Stimulated activated CD8-positive, alpha-beta memory T cell treated with anti-CD3 and anti-CD28 coated beads, Interleukin-12 subunit alpha, Interleukin-12 subunit beta, amount 100 ng/mL, for 24 hours (primary cell): ENCODE results near the gene TNS4.

ENCODE experiments used
- DNase-seq: peaks from one replicate; pipeline ENCODE4 v3.0.0-alpha.2; 2020; ENCODE audit errors: extremely low read depth

The TNS4 gene

DNA sequence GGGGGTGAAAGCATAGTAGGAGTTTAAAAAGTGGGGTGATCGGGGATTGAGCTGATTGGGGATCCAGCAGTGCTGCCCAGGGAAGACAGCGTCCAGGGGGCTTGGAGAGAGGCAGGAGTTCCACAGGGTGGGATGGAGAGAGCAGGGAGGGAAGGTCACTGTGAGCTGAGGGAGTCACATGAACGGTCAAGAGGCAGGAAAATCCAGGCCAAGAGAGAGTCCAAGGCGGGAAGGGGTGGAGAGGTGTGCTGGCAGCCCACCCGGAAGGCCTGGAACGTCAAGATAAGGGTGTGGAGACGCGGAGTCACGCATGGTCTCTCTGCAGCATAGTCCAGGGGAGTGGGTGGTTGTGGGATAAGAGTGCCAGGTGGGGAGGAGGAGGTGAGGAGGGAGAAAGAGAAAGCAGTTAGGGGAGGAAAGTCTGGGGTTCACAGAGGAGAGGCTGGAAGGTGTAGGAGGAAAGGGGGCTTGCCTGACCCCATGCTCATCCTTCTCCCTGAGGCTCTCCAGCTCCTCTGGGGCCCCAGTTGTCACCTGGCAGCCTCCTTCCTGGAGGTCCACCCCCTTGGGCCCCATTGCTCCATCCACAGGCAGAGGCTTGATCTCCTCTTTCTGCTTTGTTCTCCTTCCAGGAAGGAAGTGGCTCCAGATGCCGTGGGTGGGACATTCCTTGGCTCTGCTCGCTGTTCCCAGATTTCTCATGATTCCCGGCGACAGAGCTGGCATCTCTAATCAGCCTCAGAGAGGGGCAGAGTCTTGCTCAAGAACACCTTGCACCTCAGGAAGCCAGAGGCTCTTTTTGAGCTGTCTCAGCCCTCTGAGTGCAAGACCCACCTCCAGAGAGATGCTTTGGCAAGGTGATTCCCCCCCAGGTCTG lies 35.1 kb upstream of the TNS4 start:
- DNase-seq, result no peak

DNA sequence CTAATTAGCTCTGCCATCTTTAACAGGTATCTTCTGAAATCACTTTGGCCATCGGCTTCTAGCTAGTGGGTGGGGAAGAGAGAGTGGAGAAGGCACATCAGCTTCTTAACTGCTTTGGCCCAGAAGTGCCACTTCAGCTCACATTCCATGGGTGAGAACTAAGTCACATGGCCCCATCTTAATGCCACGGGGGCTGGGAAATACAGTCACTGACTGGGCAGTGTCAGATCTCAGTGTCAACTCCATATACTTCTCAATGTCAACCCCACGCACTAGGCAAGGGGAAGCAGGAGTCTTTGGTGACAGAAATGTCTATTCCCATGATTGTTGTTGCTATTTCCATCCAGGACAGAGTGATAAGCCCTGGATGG lies 34.5 kb upstream of the TNS4 start:
- DNase-seq, result no peak

DNA sequence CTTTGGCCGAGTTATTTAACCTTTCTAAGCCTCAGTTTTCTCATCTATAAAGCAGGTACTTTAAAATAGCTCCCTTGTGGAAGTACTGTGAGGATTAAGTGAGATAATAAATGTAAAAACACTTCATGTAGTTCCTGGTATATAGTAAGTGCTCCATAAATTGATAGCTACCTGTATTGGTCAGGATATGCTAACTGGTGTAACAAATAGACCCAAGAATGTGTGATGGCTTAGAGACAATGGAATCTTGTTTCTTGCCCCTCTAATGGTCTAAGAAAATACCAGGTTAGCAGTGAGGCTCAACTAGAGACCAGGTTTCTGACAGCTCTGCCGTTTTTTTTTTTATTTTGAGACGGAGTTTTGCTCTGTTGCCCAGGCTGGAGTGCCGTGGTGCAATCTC lies 34.0 kb upstream of the TNS4 start:
- DNase-seq, result no peak

DNA sequence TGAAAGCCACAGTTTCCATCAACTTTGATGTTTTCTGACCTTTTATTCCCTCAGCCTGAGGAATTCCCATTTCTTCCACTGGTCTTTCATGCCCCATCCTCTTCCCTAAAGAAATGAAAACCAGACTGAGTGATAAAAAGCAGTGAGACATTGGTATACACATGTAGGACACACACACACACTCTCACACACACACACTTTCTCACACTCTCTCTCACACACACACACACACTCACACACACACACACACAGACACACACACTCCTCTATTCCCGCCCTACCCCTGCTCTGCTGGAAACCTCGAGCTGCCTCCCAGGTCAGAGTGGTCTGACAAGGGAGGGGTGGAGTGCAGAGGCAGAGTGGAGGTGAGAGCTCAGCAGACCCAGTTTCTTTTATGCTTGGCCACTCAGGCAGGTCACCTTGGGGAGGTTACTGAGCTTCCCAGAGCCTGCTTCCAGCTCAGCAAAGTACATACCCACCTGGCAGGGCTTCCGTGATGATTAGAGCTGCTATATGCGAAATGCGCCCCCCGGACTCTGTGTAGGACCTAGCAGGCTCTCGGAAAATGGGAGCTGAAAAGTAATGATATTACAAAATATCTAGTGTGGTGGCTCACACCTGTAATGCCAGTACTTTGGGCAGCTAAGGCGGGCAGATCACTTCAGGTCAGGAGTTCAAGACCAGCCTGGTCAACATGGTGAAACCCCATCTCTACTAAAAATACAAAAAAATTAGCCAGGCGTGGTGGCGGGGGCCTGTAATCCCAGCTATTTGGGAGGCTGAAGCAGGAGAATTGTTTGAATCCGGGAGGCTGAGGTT lies 33.2 kb upstream of the TNS4 start:
- no peak for DNase-seq

DNA sequence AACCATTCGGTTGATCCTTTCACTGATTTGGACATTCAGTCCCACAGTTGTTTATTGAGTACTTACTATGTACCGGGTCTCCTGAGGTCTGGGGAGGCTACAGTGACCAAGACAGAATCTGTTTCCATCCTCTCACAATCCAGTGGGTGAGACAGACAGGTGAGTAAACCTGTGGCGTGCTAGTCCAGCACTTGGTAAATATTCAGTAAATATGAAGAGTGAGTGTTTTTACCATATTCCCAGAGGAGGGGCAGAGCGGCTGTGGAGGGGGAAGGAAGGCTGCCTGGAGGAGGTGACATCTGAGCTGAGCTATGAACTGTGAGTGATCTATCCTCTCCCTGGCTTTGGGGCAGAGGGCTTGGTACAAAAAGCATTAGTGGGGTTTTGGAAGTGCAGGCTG lies 32.5 kb upstream of the TNS4 start:
- no peak for DNase-seq

DNA sequence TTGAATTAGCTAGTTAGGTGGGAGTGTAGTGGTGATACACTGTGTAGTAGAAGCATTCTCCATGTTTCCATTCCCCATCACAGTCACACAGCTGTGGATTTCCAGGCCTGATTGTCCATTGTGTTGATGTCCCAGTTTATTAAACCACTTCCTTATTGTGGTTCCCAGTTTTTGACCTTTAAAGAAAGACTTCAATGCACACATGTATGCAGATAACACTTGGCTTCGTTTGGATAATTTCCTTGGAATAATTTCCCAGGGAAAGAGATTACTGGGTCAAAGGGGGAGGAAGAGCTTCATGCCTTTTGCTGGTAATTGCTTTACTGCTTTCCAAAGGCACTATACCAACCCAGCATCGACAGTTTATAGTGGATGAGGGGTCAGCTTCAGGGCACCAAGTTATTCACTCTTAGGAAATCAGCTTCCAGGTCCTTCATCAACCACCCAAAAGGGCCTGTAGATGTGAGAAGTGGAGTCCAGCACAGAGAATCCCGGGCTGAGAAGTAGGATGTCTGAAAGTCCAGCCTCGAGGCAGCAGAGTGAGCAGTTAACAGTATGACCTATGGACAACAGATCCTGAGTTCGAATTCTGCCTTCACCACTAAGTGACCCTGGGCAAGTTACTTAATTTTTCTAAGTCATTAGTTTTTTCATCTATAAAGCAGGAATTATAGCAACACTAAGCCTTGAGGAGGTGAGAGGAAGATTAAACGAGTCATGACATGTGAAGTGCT lies 31.3 kb upstream of the TNS4 start:
- no peak for DNase-seq

DNA sequence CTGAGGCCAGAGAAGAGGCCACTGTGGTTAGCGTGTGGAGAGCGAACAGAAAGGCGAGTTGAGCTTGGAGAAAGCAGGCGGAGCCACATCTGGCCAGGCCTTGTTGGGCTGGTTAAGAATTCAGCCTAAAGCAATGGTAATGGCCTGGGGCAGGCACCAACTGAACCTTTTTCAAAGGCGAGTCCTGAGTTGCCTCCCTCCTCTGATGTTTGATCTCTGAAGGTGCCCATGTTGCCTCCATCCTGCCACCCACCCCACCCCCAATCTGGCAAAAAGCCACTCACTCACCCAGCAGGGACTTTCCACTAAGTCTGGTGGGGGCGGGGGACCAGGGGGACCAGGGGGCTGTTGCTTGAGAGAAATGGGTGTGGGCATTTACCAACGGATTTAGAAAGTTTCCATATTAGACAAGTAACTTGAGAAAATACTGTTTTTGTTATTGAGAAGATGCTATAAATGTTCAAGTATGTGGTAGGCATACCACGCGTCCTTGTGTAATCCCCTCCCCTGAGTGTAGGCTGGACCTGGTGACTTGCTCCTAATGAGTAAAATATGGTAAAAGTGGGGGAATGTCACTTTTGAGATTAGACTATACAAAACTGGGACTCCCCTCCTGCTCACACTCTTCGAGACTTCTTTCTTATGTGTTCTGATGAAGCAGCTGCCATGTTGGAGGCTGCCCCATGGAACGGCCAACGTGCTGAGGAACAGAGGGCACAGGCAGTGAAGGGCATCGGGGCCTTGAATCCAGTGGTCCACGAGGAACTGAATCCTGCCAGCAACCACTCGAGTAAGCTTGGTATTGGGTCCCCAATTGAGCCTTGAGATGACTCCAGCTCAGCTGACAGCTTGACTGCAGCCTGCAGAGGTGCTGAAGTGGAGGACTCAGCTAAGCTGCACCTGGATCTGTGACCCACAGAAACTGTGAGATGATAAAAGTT lies 29.9 kb upstream of the TNS4 start:
- DNase-seq, result peak; percentile 59

DNA sequence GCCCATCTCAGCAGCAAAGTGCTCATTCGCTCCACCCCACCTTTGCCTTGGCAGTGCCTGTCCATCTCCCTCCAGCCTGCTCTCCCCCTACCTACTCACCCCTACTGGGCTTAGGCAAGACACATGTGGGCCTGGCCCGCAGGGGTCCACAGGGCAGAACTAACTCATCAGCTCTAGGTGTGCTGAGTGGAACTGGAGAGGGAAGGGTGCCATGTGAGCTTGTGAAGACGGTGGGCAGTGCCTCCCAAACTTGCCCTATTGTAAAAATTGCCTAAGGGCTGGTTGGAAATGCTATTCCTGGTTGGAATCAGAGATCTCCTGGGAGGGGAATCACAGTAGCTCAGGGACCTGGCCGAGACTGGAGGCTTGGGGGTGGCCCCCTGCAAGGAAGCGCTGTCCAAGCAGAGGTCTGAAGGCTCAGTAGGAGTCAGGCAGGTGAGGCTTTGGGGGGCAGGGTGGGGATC lies 29.1 kb upstream of the TNS4 start:
- DNase-seq, result no peak

DNA sequence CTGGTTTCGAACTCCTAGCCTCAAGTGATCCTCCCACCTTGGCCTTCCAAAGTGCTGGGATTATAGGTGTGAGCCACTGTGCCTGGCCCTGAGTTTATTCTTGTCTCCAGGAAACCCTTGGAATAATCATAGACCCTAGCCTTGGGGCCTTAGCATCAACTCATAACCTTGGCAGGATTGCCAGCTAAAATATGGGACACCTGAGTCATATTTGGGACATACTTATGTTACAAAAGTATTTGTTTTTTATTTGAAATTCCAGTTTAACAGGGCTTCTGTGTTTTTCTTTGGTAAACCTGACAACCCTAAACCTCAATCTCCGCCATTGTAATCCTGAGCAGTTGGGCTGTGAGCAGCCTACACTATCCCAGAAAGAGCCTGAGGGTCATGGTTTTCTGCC lies 28.6 kb upstream of the TNS4 start:
- no peak for DNase-seq

DNA sequence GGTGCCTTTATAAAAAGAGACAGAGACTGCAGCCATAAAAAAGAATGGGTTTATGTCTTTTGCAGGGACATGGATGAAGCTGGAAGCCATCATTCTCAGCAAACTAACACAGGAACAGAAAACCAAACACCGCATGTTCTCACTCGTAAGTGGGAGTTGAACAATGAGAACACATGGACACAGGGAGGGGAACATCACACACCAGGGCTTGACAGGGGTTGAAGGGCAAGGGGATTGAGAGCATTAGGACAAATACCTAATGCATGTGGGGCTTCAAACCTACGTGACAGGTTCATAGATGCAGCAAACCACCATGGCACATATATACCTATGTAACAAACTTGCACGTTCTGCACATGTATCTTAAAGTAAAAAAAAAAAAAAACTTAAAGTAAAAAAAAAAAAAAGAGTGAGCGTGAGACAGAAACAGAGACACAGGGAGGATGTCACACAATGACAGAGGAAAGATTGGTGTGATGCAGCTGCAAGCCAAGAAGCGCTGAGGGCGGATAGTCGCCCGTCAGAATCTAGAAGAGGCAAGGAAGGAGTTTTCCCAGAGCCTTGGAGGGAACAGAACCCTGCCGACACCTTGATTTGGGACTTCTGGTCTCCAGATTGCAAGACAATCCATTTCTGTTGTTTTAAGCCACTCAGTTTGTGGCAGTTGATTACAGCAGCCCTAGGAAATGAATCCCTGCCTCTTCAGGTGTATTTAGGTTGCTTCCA lies 27.4 kb upstream of the TNS4 start:
- DNase-seq, result no peak

DNA sequence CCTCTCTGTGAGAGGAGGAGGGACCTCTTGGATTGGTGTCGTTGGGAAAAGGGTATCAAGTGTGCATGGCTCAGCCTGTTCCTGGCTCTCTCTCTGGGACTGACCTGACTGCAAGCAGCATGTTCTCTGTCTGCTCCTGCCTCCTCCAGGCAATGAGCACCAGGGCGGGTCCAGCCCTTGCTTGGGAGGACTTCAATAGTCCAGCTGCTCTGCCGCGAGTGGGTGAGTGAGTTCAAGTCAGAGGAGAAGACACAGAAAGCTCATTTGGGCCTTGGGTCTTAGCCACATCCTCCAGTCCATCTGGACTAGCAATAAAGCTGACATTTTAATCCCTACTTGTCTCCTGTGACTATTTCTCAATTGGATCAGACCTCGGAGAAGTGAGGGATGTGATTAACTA lies 25.2 kb upstream of the TNS4 start:
- no peak for DNase-seq

DNA sequence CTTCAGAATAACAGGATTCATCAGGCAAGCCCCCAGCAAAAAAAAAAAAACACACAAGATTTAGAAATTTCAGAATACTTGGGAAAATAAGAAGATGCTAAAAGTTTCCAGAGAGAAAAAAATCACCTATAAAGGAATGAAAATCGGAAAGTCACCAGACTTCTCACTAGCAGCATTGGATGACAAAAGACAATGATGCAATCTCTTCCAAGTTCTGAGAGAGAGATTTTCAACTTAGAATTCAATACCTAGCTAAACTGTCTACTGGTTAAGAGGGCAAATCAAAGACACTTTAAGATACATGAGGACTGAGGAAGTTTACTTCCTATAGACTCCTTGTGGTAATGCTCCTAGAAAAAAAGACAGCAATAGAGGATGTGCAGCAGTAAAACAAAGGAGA lies 23.9 kb upstream of the TNS4 start:
- no peak for DNase-seq

DNA sequence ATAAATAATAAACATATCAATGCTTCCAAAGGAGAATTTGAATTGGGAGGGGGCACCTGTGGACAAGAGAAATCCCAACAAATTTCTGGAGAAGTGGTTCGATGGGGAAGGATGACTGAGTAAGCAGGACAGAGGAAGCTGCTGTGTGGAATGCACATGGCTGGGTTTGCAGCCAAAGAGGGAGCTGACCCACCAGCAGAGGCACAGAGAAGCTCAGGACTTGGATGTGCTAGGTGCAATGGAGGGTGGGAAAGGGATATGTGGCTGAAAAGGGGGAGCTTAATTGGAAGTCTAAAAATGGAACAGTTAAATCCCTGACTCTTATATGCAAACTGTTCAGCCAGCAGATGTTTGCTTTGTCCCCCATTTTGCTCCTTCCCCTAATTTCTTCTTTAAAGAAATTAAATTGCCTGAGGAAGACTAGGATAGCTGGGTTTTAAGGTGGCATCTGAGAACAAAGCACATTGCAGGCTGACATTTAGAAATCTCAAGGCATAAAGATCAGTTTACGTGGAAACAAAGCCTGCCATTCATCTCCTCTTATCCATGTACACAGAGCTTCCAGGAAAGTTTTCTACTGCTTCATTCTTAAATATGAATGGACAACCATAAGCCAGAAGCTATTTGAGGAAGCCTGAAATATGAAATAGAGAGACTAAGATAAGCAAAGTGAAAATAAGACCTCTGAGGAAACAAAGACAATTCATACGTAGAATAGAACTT lies 23.0 kb upstream of the TNS4 start:
- no peak for DNase-seq

DNA sequence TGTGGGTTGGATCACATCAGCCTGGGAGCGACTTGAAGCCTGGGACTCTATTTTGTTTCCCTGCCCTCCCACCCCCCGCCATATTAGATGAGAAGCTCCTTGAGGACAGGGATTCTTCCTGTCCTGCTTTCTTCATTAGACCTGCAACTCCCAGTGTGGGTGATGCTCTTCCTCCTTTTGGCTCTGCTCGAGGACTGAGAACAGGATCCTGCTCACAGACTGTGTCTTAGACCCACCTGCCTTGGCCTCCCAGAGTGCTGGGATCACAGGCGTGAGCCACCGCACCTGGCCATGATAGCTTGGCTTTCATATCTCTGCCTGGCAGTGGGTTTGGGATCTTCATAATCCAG lies 21.5 kb upstream of the TNS4 start:
- no peak for DNase-seq

DNA sequence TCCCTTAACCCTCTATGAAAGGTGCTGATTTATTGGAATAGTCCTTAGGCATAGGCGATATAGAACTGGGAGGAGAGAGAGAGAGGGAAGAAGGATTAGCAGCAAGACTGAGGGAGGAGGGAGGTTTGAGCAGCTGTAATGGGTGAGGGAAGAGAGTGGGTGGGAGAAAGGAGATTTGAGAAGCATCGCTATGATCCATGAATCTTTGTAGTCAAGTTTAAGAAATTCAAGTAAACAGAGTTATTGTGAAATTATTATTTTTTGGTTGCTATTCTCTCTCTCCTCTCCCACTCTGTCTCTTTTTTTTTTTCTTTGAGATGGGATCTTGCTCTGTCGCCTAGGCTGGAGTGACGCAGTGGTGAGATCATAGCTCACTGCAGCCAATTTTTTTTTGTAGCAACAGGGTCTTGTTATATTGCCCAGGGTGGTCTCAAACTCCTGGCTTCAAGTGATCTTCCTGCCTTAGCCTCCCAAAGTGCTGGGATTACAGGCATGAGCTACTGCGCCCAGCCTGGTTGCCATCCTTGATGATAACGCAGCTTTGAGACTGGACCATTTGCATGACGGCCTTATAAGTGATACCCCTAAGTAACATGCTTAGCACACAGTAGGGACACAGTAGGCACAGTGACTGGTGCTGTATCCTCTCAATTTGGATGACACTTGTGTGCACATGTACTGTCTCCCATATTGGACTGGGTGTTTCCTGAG lies 21.0 kb upstream of the TNS4 start:
- DNase-seq, result no peak

DNA sequence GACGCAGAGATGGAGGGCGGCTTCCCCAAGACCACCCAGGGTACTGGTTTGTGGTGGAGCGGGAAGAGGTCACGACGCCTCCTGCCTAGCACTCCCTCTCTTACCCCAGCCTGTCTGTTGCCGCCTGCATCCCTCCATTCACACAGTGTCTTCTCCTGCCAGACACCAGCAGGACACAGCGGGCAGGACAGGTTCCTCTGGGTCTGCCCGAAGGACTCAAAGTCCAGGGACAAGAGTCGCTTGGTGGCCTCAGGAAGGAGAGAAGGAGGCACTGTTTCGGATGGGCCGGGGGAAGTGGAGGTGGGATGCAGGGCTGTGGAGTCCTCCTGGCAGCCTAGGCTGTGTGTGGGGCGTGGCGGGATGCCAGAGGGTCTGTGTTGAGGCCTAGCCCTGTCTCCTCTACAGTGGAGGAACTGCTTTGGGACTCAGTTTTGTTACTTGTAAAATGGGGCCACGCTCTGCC lies 19.6 kb upstream of the TNS4 start:
- DNase-seq, result no peak

DNA sequence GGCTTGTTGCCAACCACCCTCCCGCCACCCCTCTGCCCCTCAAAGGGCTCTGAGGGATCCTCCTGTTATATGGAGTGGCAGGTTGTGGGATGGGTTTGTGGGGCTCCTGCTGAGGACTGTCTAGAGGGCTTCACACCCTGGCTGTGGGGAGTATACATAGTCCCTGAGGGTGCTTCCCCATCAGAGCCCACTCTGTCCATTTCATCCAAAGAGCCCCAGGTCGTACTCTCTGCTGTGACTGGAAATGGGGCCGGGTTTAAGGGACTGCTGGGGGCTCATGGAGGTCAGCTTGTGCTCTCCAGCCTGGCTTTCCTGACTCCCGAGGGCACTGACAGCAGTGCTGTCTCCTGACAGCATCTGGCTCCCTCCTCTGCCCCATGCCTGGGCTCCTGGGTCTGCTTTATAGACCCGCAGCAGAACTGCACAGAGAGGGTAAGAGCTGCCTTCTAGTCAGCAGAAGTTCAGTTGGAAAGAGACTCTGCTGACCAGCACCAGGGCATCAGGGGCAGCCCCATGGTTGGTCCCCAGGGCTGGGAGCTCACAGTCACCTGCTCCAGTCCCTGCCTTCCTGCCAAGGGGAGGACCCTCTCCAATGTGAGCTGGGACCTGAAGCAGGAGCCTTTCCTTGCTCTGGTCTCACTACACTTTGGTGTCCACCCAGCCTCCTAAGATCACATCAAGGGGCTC lies 17.8 kb upstream of the TNS4 start:
- DNase-seq, result no peak

DNA sequence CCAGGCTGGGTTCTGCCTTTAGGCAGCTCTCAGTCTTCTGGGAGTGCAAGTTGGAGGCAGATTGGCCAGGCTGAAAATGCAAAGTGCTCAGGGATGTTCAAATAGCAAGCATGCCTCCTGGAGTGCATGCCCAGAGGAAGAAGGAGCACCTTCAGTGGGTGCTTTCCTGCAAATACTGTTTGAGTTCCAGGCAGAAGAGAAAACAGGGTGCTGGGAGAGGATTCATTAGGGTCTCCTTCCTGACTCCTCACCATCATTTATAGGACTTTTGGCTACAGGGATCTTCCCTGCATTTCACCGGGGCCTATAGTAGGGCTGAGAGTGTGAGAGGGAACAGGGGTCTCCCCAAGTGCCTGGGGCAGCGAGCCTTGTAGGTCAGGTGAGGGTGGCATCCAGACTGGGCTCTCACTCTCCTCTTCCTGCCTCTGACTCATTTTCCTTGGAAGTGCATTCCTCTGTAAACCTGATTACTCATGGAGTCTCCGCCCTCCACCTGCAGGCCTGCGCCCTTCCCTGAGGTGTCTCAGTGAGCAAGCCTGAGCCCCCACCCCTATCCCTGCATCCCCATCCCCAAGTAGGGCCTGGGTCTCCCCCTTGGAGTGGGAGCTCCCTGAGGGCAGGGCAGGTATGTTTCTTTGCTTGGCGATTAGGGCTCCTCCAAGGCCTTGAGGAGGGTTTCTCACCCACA lies 17.1 kb upstream of the TNS4 start:
- DNase-seq, result no peak
